Common myeloid progenitor, CD34-positive (primary cell): ENCODE measurements around the gene PLVAP.

ENCODE experiments used
- CTCF ChIA-PET: fragments of 350-600 bp; sonication (Branson Sonifier 250); formaldehyde crosslinking; loops from one replicate; lab custom pipeline; 2021; ENCODE audit warnings: antibody characterized with exemption; lab: Charles Lee
- POLR2A ChIA-PET: fragments of 350-600 bp; sonication (Branson Sonifier 250); formaldehyde crosslinking; loops from one replicate; lab custom pipeline; 2021; ENCODE audit warnings: antibody characterized with exemption; lab: Charles Lee
- DNase-seq, 3 donors: peaks; one replicate each; pipeline versions ENCODE4 v3.0.0 to v3.0.0-alpha.2; 2013
- H3K27ac ChIP-seq, 2 experiments: 1 replicate in 1 of 2; 2 replicates in 1 of 2; pipeline ENCODE4 v1.7.0; 2013; ENCODE audit warnings: inconsistent platforms in 2 of 2, low read length in 2 of 2, mild to moderate bottlenecking in 2 of 2, low read depth in 1 of 2, moderate library complexity in 1 of 2; ENCODE audit not compliant: severe bottlenecking in 2 of 2, insufficient read depth in 1 of 2, poor library complexity in 1 of 2
- H3K27me3 ChIP-seq, 5 experiments: replicated peaks in 2 of 5; 1 replicate in 3 of 5; 2 replicates in 2 of 5; pipeline versions ENCODE4 v1.6.1 to v1.7.0; 2013; ENCODE audit warnings: low read length in 4 of 5, mild to moderate bottlenecking in 2 of 5, moderate library complexity in 2 of 5, inconsistent platforms in 1 of 5; ENCODE audit not compliant: insufficient read depth in 5 of 5, control insufficient read depth in 4 of 5
- H3K36me3 ChIP-seq, 4 experiments: 1 replicate in 2 of 4; 2 replicates in 2 of 4; pipeline versions ENCODE4 v1.6.1 to v1.7.0; 2013; ENCODE audit warnings: low read length in 3 of 4, control low read depth in 1 of 4, mild to moderate bottlenecking in 1 of 4; ENCODE audit not compliant: control insufficient read depth in 4 of 4, insufficient read depth in 4 of 4
- H3K4me1 ChIP-seq, 4 experiments: 1 replicate in 3 of 4; 2 replicates in 1 of 4; pipeline versions ENCODE4 v1.6.1 to v1.7.1; 2013; ENCODE audit warnings: low read length in 3 of 4, mild to moderate bottlenecking in 3 of 4, control low read depth in 1 of 4, inconsistent platforms in 1 of 4, moderate library complexity in 1 of 4; ENCODE audit not compliant: control insufficient read depth in 4 of 4, insufficient read depth in 4 of 4; ENCODE audit errors: control extremely low read depth in 1 of 4
- H3K4me3 ChIP-seq, 7 experiments: 1 replicate in 4 of 7; 2 replicates in 3 of 7; pipeline versions ENCODE4 v1.5.1 to v1.7.0; 2013; ENCODE audit warnings: mild to moderate bottlenecking in 7 of 7, low read length in 6 of 7, moderate library complexity in 6 of 7, inconsistent platforms in 2 of 7, low read depth in 2 of 7, control low read depth in 1 of 7; ENCODE audit not compliant: insufficient read depth in 4 of 7, control insufficient read depth in 1 of 7; ENCODE audit errors: extremely low read depth in 1 of 7
- H3K9me3 ChIP-seq, 5 experiments: 1 replicate in 4 of 5; 2 replicates in 1 of 5; pipeline versions ENCODE4 v1.6.1 to v1.7.1; 2013; ENCODE audit warnings: low read length in 4 of 5, mild to moderate bottlenecking in 2 of 5, inconsistent platforms in 1 of 5, low read depth in 1 of 5, moderate library complexity in 1 of 5; ENCODE audit not compliant: control insufficient read depth in 4 of 5, insufficient read depth in 2 of 5; ENCODE audit errors: control extremely low read depth in 1 of 5
- WGBS: methylation state at CpG from one replicate; pipeline ENCODE4 v1.1.5; 2013; ENCODE audit not compliant: insufficient coverage; 5-methylcytosine and 5-hydroxymethylcytosine counted together

Gene PLVAP

DNA sequence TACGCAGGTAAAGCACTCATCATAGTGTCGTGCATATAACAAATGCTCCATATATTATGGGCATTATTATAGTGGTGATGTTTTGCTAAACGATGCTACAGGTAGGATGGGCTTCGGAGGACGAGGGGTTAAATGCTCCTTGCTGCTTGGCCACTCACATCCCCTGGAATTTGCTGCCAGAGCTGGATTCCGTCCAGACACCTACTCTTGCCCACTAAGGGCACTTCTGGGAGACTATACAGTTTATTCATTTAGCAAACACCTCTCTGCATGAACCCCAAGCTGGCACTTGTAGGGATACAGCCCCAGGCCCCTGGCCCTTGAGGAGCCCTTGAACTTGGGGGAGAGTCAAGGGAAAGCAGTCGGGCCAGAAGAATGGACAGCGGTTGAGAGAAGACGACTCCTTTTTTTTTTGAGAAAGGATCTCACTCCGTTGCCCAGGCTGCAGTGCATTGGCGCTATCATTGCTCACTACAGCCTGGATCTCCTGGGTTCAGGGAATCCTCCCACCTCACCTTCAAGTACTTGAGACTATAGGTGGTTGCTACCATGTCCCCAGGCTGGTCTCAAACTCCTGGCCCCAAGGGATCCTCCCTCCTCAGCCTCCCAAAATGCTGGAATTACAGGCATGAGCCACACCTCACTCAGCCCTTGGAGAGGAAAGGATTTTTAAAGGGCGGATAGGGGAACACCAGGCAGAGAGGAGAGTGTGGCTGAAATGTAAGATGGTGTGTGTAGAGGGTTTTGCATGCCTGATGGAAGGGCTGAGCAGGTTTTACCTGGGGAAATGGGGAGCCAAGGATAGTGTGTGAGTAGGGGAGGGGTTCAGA lies 72.5 kb downstream of the PLVAP start:
- Histone ChIP-seq H3K36me3 (peaks cover 0 to 16% (median 8%) of the 10 kb centered on the region in 4 experiments), H3K4me1 (peaks cover 8 to 41% (median 33%) of the 10 kb centered on the region in 4 experiments), H3K27ac (no peak overlapping the region), H3K9me3 (no peaks in the 10 kb centered on the region), H3K27me3 (no peaks in the 10 kb centered on the region), H3K4me3 (peak overlapping the region in 2 of 7 experiments; percentile 86 to 88)
- ChIA-PET CTCF (interaction anchor here (0.7 to 2.7 kb wide), 9 partner anchors 9 to 127 kb away, joined by 3 to 11 read pairs (median 3); partner anchors contain the start of gene ANKLE1), POLR2A (interaction anchor here (0.7 to 1.6 kb wide), 2 partner anchors 10 to 17 kb away, joined by 3 read pairs; no protein-coding TSS in a partner anchor)
- WGBS = 96% methylated on average over 9 of the region's 12 CpGs
- peak in 1 of 3 donors; percentile 10 for DNase-seq

GRCh38 chr19:17303940-17304267 lies 73.2 kb downstream of the PLVAP start:
- DNase-seq = no peak
- H3K4me1 ChIP-seq = peaks cover 8 to 41% (median 32%) of the 10 kb centered on the region in 4 experiments
- no peak overlapping the region for H3K4me3 ChIP-seq
- peak overlapping the region in 1 of 2 experiments; percentile 54 for H3K27ac ChIP-seq
- no peaks in the 10 kb centered on the region for H3K27me3 ChIP-seq
- H3K9me3 ChIP-seq = no peaks in the 10 kb centered on the region
- POLR2A ChIA-PET = no interaction called here
- WGBS = 97% methylated on average over 12 of the region's 12 CpGs
- peaks cover 0 to 17% (median 8%) of the 10 kb centered on the region in 4 experiments for H3K36me3 ChIP-seq
- CTCF ChIA-PET = interaction anchor here (0.7 to 2.7 kb wide), 3 partner anchors 11 to 29 kb away, joined by 3 to 11 read pairs (median 7); partner anchors contain the start of gene ANKLE1

- Histone ChIP-seq H3K4me1 (peaks cover 8 to 41% (median 32%) of the 10 kb centered on the region in 4 experiments), H3K4me3 (peak within 1 kb of the TSS; percentile 23 to 85 (median 73)), H3K36me3 (peaks cover 0 to 21% (median 12%) of the 10 kb centered on the region in 4 experiments), H3K27me3 (no peaks in the 10 kb centered on the region), H3K9me3 (peaks cover 0 to 4% (median 0%) of the 10 kb centered on the region in 5 experiments), H3K27ac (peak within 1 kb of the TSS in 1 of 2 experiments; percentile 75)
- ChIA-PET CTCF (interaction anchor here (1.3 to 2.7 kb wide), 2 partner anchors 11 to 30 kb away, joined by 7 to 11 read pairs; no protein-coding TSS in a partner anchor), POLR2A (no interaction called here)
- DNase-seq = peak; percentile 95 to 97 (median 97)
- 2% methylated on average over 42 of the region's 52 CpGs for WGBS
Measured at GRCh38 chr19:17303167-17303939, 73.8 kb downstream of the PLVAP start, which contains the start of gene ABHD8. TSS of gene ABHD8 (minus strand) at chr19:17303425. CDS start at chr19:17301616, 1,809 bp downstream.

- CTCF ChIA-PET = interaction anchor here (1.1 to 2.7 kb wide), 4 partner anchors 9 to 33 kb away, joined by 3 to 11 read pairs (median 5); no protein-coding TSS in a partner anchor
- H3K4me3 ChIP-seq = peak overlapping the region; percentile 23 to 85 (median 73)
- H3K9me3 ChIP-seq = peaks cover 0 to 8% (median 0%) of the 10 kb centered on the region in 5 experiments
- DNase-seq = peak in 2 of 3 donors; percentile 62 to 68
- no peaks in the 10 kb centered on the region for H3K27me3 ChIP-seq
- H3K36me3 ChIP-seq = peaks cover 0 to 25% (median 15%) of the 10 kb centered on the region in 4 experiments
- POLR2A ChIA-PET = no interaction called here
- under 1% methylated on average over 17 of the region's 29 CpGs for WGBS
- peak overlapping the region in 1 of 2 experiments; percentile 75 for H3K27ac ChIP-seq
- peaks cover 8 to 41% (median 32%) of the 10 kb centered on the region in 4 experiments for H3K4me1 ChIP-seq
Measured at GRCh38 chr19:17302391-17303166, 74.6 kb downstream of the PLVAP start.
